HEK293 (cell line): ENCODE data around the gene ITGB2.

Source experiments
- CTCF ChIA-PET: fragments of 350-600 bp; formaldehyde crosslinking; extraction: SDS; loops from one replicate; lab custom pipeline; 2021; ENCODE audit warnings: antibody characterized with exemption; lab: Yijun Ruan, JAX
- POLR2A ChIA-PET: fragments of 300-600 bp; formaldehyde crosslinking; extraction: SDS; loops from one replicate; lab custom pipeline; 2020; ENCODE audit warnings: antibody characterized with exemption, inconsistent platforms; lab: Yijun Ruan, JAX
- H3K27ac ChIP-seq: fragments of 200-500 bp; sonication (Bioruptor generic); 2 replicates; pipeline ENCODE4 v1.5.1; 2014; ENCODE audit warnings: low read depth, low read length, control low read depth, inconsistent platforms; ENCODE audit errors: extremely low read depth
- H3K36me3 ChIP-seq, 2 experiments: fragments of 200-500 bp in 1 of 2; sonication (Bioruptor generic) in 1 of 2; 1 replicate in 1 of 2; 2 replicates in 1 of 2; pipeline ENCODE4 v1.5.1; 2014 to 2017; ENCODE audit warnings: inconsistent platforms in 2 of 2, low read length in 2 of 2; ENCODE audit not compliant: control insufficient read depth in 2 of 2, insufficient read depth in 1 of 2
- H3K4me1 ChIP-seq: fragments of 200-500 bp; sonication (Bioruptor generic); 2 replicates; pipeline ENCODE4 v1.5.1; 2014; ENCODE audit warnings: mild to moderate bottlenecking, low read length, inconsistent platforms; ENCODE audit not compliant: control insufficient read depth, insufficient read depth
- H3K4me3 ChIP-seq: 2 replicates; pipeline ENCODE4 v1.5.1; 2011; ENCODE audit warnings: low read depth, mild to moderate bottlenecking, control low read depth, low read length, moderate library complexity
- H3K9me3 ChIP-seq: fragments of 200-500 bp; sonication (Bioruptor generic); 2 replicates; pipeline ENCODE4 v1.5.1; 2014; ENCODE audit warnings: low read depth, low read length, inconsistent platforms; ENCODE audit not compliant: control insufficient read depth, insufficient read depth
- GLI2 ChIP-seq: fragments of 450-650 bp; formaldehyde crosslinking; IDR thresholded peaks from 2 replicates; pipeline ENCODE4; 2017; ENCODE audit warnings: missing biosample characterization, missing genetic modification characterization, low read depth, borderline replicate concordance
- PRDM2 ChIP-seq: fragments of 450-650 bp; formaldehyde crosslinking; IDR thresholded peaks from 2 replicates; pipeline ENCODE4 v1.5.1; 2016; ENCODE audit warnings: missing biosample characterization, missing genetic modification characterization, borderline replicate concordance
- SCRT2 ChIP-seq: fragments of 450-650 bp; formaldehyde crosslinking; IDR thresholded peaks from 2 replicates; pipeline ENCODE4 v1.5.1; 2016; ENCODE audit warnings: missing biosample characterization, missing genetic modification characterization
- TRIM28 ChIP-seq: IDR thresholded peaks from 2 replicates; pipeline ENCODE4 v1.6.1; 2011; ENCODE audit warnings: low read length, control low read depth, borderline replicate concordance
- ZBTB20 ChIP-seq: fragments of 450-650 bp; formaldehyde crosslinking; IDR thresholded peaks from 2 replicates; pipeline ENCODE4 v1.5.1; 2016; ENCODE audit warnings: missing biosample characterization, missing genetic modification characterization
- ZBTB21 ChIP-seq: fragments of 450-650 bp; formaldehyde crosslinking; IDR thresholded peaks from 2 replicates; pipeline ENCODE4 v1.5.1; 2017; ENCODE audit warnings: missing biosample characterization, missing genetic modification characterization
- ZFHX2 ChIP-seq: fragments of 450-650 bp; formaldehyde crosslinking; conservative IDR thresholded peaks from 2 replicates; pipeline ENCODE4 v1.5.1; 2016; ENCODE audit warnings: missing biosample characterization, missing genetic modification characterization
- ZNF146 ChIP-seq: fragments of 450-650 bp; formaldehyde crosslinking; IDR thresholded peaks from 2 replicates; pipeline ENCODE4 v1.5.1; 2016; ENCODE audit warnings: missing biosample characterization, missing genetic modification characterization
- ZNF362 ChIP-seq: fragments of 450-650 bp; formaldehyde crosslinking; IDR thresholded peaks from 2 replicates; pipeline ENCODE4 v1.5.1; 2016; ENCODE audit warnings: missing biosample characterization, missing genetic modification characterization
- ZNF404 ChIP-seq: fragments of 450-650 bp; formaldehyde crosslinking; IDR thresholded peaks from 2 replicates; pipeline ENCODE4 v1.5.1; 2017; ENCODE audit warnings: missing biosample characterization, missing genetic modification characterization
- ZNF549 ChIP-seq: fragments of 450-650 bp; IDR thresholded peaks from 2 replicates; pipeline ENCODE4 v1.5.1; 2018; ENCODE audit warnings: missing biosample characterization, missing genetic modification characterization, mild to moderate bottlenecking, inconsistent platforms, moderate library complexity
- ZNF571 ChIP-seq: fragments of 450-650 bp; formaldehyde crosslinking; IDR thresholded peaks from 2 replicates; pipeline ENCODE4 v1.5.0; 2017; ENCODE audit warnings: missing biosample characterization, missing genetic modification characterization
- ZNF621 ChIP-seq: fragments of 450-650 bp; formaldehyde crosslinking; IDR thresholded peaks from 2 replicates; pipeline ENCODE4 v1.5.1; 2017; ENCODE audit warnings: missing biosample characterization, missing genetic modification characterization
- ZNF747 ChIP-seq: fragments of 450-650 bp; formaldehyde crosslinking; IDR thresholded peaks from 2 replicates; pipeline ENCODE4 v1.5.1; 2016; ENCODE audit warnings: missing biosample characterization, missing genetic modification characterization
- TF ChIP-seq, protein P1 (sequence below): fragments of 450-650 bp; formaldehyde crosslinking; IDR thresholded peaks from 2 replicates; pipeline ENCODE4 v1.5.1; 2016; ENCODE audit warnings: missing biosample characterization, missing genetic modification characterization
- TF ChIP-seq, protein P2 (sequence below): fragments of 450-650 bp; formaldehyde crosslinking; IDR thresholded peaks from 2 replicates; pipeline ENCODE4 v1.5.1; 2017; ENCODE audit warnings: missing biosample characterization, missing genetic modification characterization

ITGB2 gene

GRCh38 chr21:44850905-44851657 is 69.6 kb downstream of the ITGB2 start:
- no peaks in the 10 kb centered on the region for H3K4me1 ChIP-seq
- POLR2A ChIA-PET = no interaction called here
- TF ChIP-seq PRDM2 (tag by site-specific recombination) (no peak), SCRT2 (peak; percentile 54), TRIM28 (no peak)
- TF ChIP-seq, all 188 proteins: peak for 1
- Histone ChIP-seq H3K36me3 (peaks cover 0 to 72% of the 10 kb centered on the region in 2 experiments; a peak in 2 of 3 replicates), H3K27ac (no peak overlapping the region), H3K4me3 (no peak overlapping the region), H3K9me3 (no peaks in the 10 kb centered on the region)
- CTCF ChIA-PET = interaction anchor here (0.8 kb wide), 1 partner anchor 18 kb away, joined by 5 read pairs; no protein-coding TSS in a partner anchor

DNA sequence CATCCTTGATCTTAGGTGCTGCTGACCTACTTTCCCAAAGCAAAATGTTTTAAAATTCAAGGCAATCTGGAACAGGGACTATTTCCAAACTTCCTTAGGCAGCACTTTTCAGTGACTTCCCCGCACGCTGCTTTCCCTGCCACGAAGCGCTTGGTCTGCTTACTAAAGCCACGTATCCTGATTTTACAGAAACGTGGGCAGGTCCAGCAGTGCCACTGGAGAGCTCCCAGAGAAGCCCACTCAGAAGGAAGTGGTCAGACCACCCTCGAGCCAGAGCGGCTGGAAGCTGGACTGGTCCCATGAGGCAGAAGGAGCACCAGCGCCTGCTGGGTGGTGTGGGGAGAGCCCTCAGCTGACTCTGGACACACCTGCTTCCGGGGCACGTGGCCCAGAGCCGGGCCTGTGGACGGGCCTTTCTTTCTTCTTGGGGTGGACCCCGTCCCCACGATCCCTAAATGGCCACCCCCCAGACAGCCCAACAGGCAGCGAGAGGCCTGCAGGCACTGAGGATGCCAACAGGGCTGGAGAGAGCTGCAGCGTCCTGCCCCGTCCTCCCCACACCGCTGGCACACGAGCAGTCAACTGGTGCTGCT is 70.4 kb downstream of the ITGB2 start:
- H3K27ac ChIP-seq = no peak overlapping the region
- TF ChIP-seq, protein P1, sequence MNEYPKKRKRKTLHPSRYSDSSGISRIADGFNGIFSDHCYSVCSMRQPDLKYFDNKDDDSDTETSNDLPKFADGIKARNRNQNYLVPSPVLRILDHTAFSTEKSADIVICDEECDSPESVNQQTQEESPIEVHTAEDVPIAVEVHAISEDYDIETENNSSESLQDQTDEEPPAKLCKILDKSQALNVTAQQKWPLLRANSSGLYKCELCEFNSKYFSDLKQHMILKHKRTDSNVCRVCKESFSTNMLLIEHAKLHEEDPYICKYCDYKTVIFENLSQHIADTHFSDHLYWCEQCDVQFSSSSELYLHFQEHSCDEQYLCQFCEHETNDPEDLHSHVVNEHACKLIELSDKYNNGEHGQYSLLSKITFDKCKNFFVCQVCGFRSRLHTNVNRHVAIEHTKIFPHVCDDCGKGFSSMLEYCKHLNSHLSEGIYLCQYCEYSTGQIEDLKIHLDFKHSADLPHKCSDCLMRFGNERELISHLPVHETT (tag by site-specific recombination) = no peak
- no peak for TF ChIP-seq ZFHX2
- TF ChIP-seq GLI2 (tag by site-specific recombination) = no peak
- TF ChIP-seq ZNF404 (tag by site-specific recombination) = no peak
- no peak for TF ChIP-seq ZBTB21 (tag by site-specific recombination)
- no peak for TF ChIP-seq ZNF362 (tag by site-specific recombination)
- no peak for TF ChIP-seq ZNF571 (tag by site-specific recombination)
- no peak for TF ChIP-seq ZNF747 (tag by site-specific recombination)
- TF ChIP-seq ZBTB20 (tag by site-specific recombination) = no peak
- no peak for TF ChIP-seq ZNF146 (tag by site-specific recombination)
- no peak for TF ChIP-seq ZNF621
- TF ChIP-seq, protein P2, sequence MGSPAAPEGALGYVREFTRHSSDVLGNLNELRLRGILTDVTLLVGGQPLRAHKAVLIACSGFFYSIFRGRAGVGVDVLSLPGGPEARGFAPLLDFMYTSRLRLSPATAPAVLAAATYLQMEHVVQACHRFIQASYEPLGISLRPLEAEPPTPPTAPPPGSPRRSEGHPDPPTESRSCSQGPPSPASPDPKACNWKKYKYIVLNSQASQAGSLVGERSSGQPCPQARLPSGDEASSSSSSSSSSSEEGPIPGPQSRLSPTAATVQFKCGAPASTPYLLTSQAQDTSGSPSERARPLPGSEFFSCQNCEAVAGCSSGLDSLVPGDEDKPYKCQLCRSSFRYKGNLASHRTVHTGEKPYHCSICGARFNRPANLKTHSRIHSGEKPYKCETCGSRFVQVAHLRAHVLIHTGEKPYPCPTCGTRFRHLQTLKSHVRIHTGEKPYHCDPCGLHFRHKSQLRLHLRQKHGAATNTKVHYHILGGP = no peak
- TF ChIP-seq ZNF549 (tag by site-specific recombination) = no peak
- TF ChIP-seq, all 188 proteins: peak for 0
- no peaks in the 10 kb centered on the region for H3K9me3 ChIP-seq
- H3K4me3 ChIP-seq = no peak overlapping the region
- ChIA-PET POLR2A (no interaction called here), CTCF (interaction anchor here (0.7 kb wide), 1 partner anchor 21 kb away, joined by 3 read pairs; no protein-coding TSS in a partner anchor)
- H3K36me3 ChIP-seq = peaks cover 0 to 64% of the 10 kb centered on the region in 2 experiments; a peak in 2 of 3 replicates
- H3K4me1 ChIP-seq = no peaks in the 10 kb centered on the region
